ENCODE measurements around the gene HAUS7.

HAUS7 gene

DNA sequence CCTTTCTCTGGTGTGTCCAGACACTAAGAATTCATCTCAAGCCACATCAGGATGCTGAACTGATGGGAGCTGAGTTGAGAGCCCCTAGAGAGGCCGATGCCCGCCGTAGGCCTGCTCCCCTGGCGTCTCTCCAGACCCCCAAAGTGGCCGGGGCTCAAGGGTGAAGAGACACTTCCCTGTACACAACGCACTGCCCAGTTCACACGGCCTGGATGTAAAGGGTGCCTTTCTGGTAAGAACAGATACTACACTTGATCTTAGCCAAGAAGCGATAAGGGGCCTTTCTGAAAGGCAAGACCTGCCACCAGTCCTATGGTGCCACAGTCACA lies 19.5 kb downstream of the HAUS7 start:
- DNase-seq, result no peak

GRCh38 chrX:153450114-153450948 lies 20.0 kb downstream of the HAUS7 start:
- DNase-seq, result no peak

DNA sequence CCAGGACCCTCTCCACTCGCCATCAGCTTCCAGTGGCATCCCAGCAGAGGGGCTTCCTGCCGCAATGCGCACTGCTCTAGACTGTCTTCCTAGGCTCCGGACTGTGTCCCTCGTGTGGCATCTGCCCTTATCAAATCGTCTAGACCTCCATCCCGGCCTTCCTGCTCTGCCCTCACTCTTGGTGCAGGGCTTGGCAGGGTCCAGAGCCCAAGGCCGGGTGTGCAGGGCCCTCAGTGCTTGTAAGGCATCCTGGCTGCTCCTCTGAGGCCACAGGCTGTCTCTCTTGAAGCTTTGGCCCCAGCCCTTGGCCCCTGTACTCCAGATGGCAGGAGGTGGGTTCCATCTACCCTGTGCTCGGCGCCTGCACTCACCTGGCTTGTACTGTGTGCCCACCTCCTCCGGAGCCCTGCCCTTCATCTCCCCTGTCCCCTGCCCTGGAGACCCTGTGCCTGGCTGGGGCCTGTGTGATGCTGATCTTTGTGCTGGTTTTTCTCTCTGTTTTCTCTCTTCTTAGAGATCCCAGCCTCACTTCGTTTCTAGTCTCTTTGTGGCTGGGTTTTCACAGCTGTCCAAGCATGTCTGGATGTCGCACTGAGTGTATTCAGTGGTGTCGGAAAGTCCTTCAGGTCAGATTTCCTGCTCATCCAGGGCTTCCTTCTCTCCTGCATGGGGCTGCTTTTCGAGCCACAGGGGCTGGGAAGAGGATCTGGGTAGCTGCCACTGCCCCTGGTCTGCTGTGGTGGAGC lies 20.8 kb downstream of the HAUS7 start:
- DNase-seq, result no peak

DNA sequence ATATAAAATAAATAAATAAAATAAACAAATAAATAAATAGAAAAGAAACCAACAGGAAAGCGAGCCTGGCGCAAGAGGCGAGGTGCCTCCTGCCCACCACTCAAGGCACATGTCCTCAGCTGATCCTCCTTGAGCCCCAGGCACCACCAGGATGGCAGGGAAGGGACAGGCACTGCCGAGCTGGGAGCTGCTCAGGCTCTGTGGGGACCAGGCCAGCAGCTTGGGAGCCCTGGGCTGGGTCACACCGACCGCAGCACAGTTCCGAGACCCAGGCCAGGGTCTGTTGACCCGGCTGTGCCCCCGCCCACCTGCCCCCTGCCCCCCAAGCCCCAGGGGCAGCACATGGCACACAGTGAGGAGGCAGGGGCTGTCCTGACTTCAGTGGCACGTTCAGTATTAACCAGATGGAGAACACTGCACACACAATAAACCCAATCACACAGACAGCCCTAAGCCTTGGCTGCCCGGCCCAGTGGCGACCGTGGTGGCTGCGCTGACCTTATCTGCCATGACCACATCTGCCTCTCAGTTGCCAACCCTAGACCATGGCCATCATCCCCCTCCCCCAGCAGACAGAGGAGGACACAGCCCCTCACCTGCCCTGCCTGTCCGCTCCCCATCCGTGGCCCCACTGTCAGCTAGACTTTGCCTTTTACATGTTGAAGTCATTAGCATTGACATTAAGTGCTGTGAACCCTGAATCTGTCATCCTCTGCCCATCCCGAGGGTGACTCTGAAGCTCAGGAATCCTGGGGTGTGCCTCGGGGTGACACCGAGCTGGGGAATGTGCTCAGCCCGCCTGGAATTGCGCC lies 21.6 kb downstream of the HAUS7 start:
- DNase-seq, result no peak

- DNase-seq, result no peak
Observed at GRCh38 chrX:153447581-153447960, 22.8 kb downstream of the HAUS7 start.

- no peak for DNase-seq
Observed at GRCh38 chrX:153446950-153447580, 23.3 kb downstream of the HAUS7 start.

DNA sequence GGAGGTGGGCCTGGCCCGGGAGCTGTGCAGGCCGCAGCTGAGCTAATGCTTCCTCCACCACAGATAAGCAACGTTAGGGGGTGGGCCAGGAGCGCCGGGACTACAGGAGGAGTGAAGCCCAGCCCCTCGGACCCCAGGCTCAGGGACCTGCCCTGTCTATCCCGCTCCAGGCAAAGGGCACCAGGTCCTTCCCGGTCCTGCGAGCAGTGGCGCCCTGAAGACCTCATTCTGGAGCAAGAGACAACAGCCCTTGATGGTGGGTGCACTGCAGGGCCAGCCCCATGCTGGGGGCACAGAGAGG lies 23.8 kb downstream of the HAUS7 start:
- DNase-seq, result no peak

GRCh38 chrX:153445856-153446635 lies 24.3 kb downstream of the HAUS7 start, which contains the start of gene TREX2:
TREX2 (minus strand) TSS chrX:153446056; CDS start chrX:153445430, 626 bp downstream.
- no peak for DNase-seq

GRCh38 chrX:153445106-153445855 lies 25.1 kb downstream of the HAUS7 start:
- DNase-seq, result no peak

- no peak for DNase-seq
Observed at GRCh38 chrX:153444333-153445011, 25.9 kb downstream of the HAUS7 start.

- no peak for DNase-seq
Observed at GRCh38 chrX:153443476-153444332, 26.7 kb downstream of the HAUS7 start.

DNA sequence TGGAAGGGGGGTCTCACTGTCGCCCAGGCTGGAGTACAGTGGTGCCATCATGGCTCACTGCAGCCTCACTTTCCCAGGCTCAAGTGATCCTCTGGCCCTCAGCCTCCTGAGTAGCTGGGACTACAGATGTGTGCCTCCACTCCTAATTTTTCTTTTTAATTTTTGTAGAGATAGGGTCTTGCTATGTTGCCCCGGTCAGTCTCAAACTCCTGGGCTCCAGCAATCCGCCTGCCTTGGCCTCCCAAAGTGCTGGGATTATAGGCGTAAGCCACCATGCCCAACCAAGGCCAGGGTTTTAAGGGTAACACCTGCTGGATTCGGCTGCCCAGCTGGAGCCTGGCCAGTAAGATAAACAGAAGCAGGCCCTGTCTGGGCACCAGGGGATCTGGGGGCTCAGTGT lies 27.9 kb downstream of the HAUS7 start:
- no peak for DNase-seq

GRCh38 chrX:153441981-153442380 lies 28.4 kb downstream of the HAUS7 start:
- no peak for DNase-seq

DNA sequence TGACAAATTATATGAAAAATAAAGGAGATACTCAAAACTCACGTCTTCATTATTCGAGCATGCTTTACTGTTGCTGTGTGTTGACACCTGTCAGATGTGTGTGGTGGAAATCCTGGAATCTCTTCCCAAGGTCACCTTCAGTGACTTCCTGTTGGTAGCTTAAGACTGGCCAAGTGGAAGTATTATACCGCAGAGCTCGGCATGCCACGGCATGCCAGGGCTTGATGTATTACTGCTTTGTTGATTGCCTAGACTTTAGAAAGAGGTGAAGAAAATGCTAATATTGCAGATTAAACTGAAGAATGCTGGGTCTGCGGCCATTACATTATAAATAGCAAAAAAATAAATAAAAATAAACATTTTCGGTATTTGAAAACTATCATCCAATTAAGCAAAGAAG lies 29.1 kb downstream of the HAUS7 start:
- DNase-seq, result no peak

- no peak for DNase-seq
Observed at GRCh38 chrX:153440556-153441135, 29.7 kb downstream of the HAUS7 start.

- DNase-seq, result no peak
Observed at GRCh38 chrX:153439977-153440376, 30.4 kb downstream of the HAUS7 start.

- DNase-seq, result no peak
Observed at GRCh38 chrX:153438532-153438931, 31.8 kb downstream of the HAUS7 start.

- DNase-seq, result no peak
Observed at GRCh38 chrX:153435845-153436244, 34.5 kb downstream of the HAUS7 start.

DNA sequence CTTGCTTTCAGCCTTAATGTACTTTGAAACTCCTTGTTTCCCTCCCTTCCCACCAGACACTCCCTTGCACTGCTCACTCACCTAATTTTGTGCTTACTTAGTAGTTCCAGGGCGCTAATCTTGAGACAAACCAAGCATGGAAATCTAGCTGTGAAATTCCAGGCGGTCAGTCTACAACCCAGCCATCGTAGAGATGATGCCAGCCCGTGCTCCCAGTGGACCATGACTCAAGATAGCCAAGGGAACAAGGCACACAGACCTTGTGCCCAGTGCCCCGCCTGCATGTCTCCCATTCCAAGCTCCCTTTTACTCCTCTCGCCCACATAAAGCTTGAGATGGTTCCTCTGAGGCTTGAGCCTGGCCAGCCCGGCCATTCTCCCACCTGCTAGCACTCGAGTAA lies 35.6 kb downstream of the HAUS7 start:
- DNase-seq, result no peak
